Raji (cell line): ENCODE data around the gene NSUN4.

Experiments used
- POLR2A ChIP-seq: IDR thresholded peaks from 2 replicates; pipeline ENCODE4 v1.6.1; 2011; ENCODE audit warnings: low read depth, low read length, control low read depth; ENCODE audit not compliant: insufficient read depth

The NSUN4 gene

GRCh38 chr1:46368791-46369190, 28.2 kb downstream of the NSUN4 start:
- TF ChIP-seq POLR2A = no peak

GRCh38 chr1:46369542-46370213, 29.1 kb downstream of the NSUN4 start:
- no peak for TF ChIP-seq POLR2A

GRCh38 chr1:46370214-46370633, 29.6 kb downstream of the NSUN4 start:
- no peak for TF ChIP-seq POLR2A

GRCh38 chr1:46372431-46372830, 31.8 kb downstream of the NSUN4 start:
- TF ChIP-seq POLR2A = no peak

GRCh38 chr1:46379996-46380395, 39.4 kb downstream of the NSUN4 start:
- TF ChIP-seq POLR2A = no peak

GRCh38 chr1:46380508-46380907, 39.9 kb downstream of the NSUN4 start:
- TF ChIP-seq POLR2A = no peak

- TF ChIP-seq POLR2A = no peak
Measured at GRCh38 chr1:46393510-46393909, 52.9 kb downstream of the NSUN4 start.

GRCh38 chr1:46394108-46394871, 53.7 kb downstream of the NSUN4 start, which contains the start of gene FAAH:
Gene FAAH, plus strand, starts transcription at chr1:46394317. Its CDS starts 32 bp downstream, at chr1:46394349.
- no peak for TF ChIP-seq POLR2A

- no peak for TF ChIP-seq POLR2A
Measured at GRCh38 chr1:46394872-46395465, 54.4 kb downstream of the NSUN4 start.

- no peak for TF ChIP-seq POLR2A
Measured at GRCh38 chr1:46396441-46397398, 56.1 kb downstream of the NSUN4 start.

- TF ChIP-seq POLR2A = no peak
Measured at GRCh38 chr1:46399307-46399706, 58.7 kb downstream of the NSUN4 start.

- TF ChIP-seq POLR2A = no peak
Measured at GRCh38 chr1:46400421-46400820, 59.8 kb downstream of the NSUN4 start.

GRCh38 chr1:46401154-46401913, 60.7 kb downstream of the NSUN4 start:
- TF ChIP-seq POLR2A = no peak

GRCh38 chr1:46401964-46402626, 61.5 kb downstream of the NSUN4 start:
- no peak for TF ChIP-seq POLR2A
